OCI-LY7 (cell line): Measurements from ENCODE around the gene MSL3B.

Source experiments
- CTCF ChIP-seq: fragments of 200-600 bp; sonication (generic); conservative IDR thresholded peaks from 2 replicates; pipeline ENCODE4 v1.5.1; 2014; ENCODE audit warnings: mild to moderate bottlenecking, antibody characterized with exemption, low read length, moderate library complexity, mixed read lengths
- EZH2phosphoT487 ChIP-seq: fragments of 200-600 bp; sonication (generic); IDR thresholded peaks from 2 replicates; pipeline ENCODE4 v1.6.1; 2018; ENCODE audit warnings: low read depth, borderline replicate concordance, mild to moderate bottlenecking, mixed run types, antibody characterized with exemption, low read length, moderate library complexity, mixed read lengths

- TF ChIP-seq CTCF: no peak
- TF ChIP-seq EZH2phosphoT487: no peak
These were observed 48.9 kb upstream of the MSL3B start, which contains the start of gene TRPM8 for GRCh38 chr2:233917116-233917515.
